IPS-18a (cell line): ENCODE results near the gene MMRN2.
A peak's percentile ranks its signal among the peaks of the same experiment; 100 is the strongest.

Source experiments
- H3K27ac ChIP-seq: one replicate; pipeline ENCODE4 v1.5.1; 2013; ENCODE audit warnings: low read length
- H3K27me3 ChIP-seq: one replicate; pipeline ENCODE4 v1.6.1; 2013; ENCODE audit warnings: mild to moderate bottlenecking, low read length; ENCODE audit not compliant: control insufficient read depth, insufficient read depth
- H3K36me3 ChIP-seq: one replicate; pipeline ENCODE4 v1.6.1; 2013; ENCODE audit warnings: low read depth, low read length; ENCODE audit not compliant: control insufficient read depth
- H3K4me1 ChIP-seq: one replicate; pipeline ENCODE4 v1.6.1; 2013; ENCODE audit warnings: low read depth, low read length; ENCODE audit not compliant: control insufficient read depth
- H3K4me3 ChIP-seq: one replicate; pipeline ENCODE4 v1.5.1; 2013; ENCODE audit warnings: low read length
- H3K9ac ChIP-seq: one replicate; pipeline ENCODE4 v1.6.1; 2013; ENCODE audit warnings: mild to moderate bottlenecking, low read length, moderate library complexity
- H3K9me3 ChIP-seq: one replicate; pipeline ENCODE4 v1.6.1; 2013; ENCODE audit warnings: low read depth, low read length; ENCODE audit not compliant: control insufficient read depth

The MMRN2 gene

DNA sequence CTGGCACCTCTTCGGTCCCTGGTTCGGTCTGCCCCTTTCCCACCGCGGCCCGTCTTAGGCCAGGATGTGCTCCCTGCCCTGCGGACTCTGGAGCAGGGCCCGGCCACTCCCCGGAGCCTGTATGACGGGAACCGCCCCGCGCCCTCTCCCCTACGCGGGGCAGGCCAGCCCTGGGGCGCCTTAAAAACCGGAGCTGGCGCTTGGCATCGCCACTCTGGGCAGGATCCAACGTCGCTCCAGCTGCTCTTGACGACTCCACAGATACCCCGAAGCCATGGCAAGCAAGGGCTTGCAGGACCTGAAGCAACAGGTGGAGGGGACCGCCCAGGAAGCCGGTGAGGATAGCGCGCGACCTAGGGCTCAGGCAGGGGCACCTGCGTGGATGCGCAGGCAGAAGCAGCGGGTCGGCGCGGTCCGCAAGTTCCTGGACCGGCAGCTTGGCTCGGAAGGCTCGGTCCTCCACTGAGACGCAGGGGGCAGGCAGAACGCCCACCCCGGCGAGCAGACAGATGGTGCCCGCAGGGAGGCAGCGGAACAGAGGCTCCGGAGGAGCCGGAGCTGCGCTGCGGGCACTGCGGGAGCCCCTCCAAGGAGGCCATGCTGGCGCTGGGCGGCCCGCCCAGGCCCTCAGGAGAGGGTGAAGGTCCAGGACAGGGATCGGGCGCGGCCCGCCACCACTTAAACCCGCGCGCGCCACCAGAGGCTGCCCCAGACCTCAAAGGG, 11.0 kb upstream of the MMRN2 start, which contains the start of gene ADIRF:
ADIRF (plus strand) TSS at position 212 of the 723 bp plus-strand sequence; CDS start at position 275, 63 bp downstream.
- H3K27ac ChIP-seq, result no peak within 1 kb of the TSS
- no peak within 1 kb of the TSS for H3K4me3 ChIP-seq
- peaks cover 30% of the 10 kb centered on the region for H3K4me1 ChIP-seq
- H3K9ac ChIP-seq, result no peak within 1 kb of the TSS
- no peaks in the 10 kb centered on the region for H3K36me3 ChIP-seq
- no peaks in the 10 kb centered on the region for H3K9me3 ChIP-seq
- H3K27me3 ChIP-seq, result peaks cover 21% of the 10 kb centered on the region

DNA sequence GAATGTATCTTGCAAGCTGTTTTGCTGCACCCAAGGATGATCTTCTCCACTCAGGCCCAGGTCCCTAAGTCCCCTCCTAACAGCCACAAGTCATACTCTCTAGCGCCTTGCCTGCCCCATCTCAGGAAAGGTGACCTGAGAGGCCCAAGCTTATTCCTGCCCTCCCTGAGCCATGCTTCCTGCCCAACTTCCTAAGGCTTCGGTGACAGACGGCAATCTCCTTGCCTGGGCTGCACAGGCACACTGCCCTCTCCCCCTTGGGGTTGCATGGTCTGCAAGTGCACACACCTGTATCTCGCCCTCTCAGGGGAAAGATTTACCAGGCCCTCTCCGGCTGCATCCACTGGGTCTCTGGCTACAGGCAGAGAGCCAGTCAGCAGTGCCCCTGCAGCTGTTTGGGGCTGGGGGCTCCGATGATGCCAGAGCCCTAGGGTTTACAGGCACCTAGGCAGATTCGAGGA, 10.1 kb upstream of the MMRN2 start:
- Histone ChIP-seq H3K9me3 (no peaks in the 10 kb centered on the region), H3K4me3 (no peak overlapping the region), H3K36me3 (no peaks in the 10 kb centered on the region), H3K27ac (no peak overlapping the region), H3K4me1 (peaks cover 30% of the 10 kb centered on the region), H3K27me3 (peaks cover 15% of the 10 kb centered on the region), H3K9ac (no peak overlapping the region)

DNA sequence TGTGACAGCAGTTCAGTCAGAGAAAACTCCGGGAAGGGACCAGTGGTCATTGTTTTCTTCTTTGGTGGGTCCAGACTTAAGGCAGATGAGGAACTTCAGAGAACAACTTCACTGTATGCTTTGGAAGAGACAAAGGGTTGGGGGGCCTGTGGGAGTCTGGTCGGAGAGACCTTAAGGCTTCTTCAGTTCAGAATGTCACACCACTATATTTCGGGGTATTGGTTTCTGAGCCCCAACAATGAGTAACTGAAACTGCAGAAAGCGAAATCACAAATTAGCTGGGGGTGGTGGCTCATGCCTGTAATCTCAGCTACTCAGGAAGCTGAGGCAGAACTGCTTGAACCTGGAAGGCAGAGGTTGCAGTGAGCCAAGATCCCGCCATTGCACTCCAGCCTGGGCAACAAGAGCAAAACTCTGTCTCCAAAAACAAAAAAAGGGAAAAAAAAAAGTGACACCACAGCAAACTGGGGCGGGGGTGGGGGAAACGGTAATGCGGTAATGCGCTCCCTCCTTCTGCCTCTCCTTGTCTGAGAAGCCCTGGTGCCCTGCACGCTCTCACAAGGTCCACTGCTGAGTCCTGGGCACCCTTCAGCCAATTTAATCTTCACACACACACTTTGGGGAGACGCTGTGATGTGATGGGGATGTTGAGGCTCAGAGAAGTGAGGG, 8.7 kb upstream of the MMRN2 start:
- peaks cover under 1% of the 10 kb centered on the region for H3K27me3 ChIP-seq
- H3K9me3 ChIP-seq, result no peaks in the 10 kb centered on the region
- H3K4me3 ChIP-seq, result no peak overlapping the region
- H3K4me1 ChIP-seq, result peaks cover 27% of the 10 kb centered on the region
- H3K36me3 ChIP-seq, result no peaks in the 10 kb centered on the region
- no peak overlapping the region for H3K27ac ChIP-seq
- no peak overlapping the region for H3K9ac ChIP-seq

DNA sequence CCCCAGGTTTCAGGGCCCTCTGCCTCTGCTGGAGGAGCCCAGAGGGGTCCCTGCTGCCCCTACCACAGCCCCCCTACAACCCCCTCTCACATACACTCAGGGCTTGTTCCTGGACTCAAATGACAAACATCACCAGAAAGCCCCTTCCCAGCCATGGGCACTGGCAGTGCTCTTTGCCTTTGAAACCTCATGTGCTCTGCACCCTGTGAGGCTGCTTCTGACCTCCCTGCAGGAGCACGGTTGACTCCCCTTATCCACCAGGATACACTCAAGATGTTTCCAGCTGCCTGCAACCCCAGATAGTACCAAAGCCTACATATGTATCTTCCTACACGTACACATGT, 7.4 kb upstream of the MMRN2 start:
- Histone ChIP-seq H3K9ac (no peak overlapping the region), H3K4me1 (peaks cover 22% of the 10 kb centered on the region), H3K4me3 (no peak overlapping the region), H3K36me3 (no peaks in the 10 kb centered on the region), H3K9me3 (no peaks in the 10 kb centered on the region), H3K27me3 (no peaks in the 10 kb centered on the region), H3K27ac (no peak overlapping the region)

DNA sequence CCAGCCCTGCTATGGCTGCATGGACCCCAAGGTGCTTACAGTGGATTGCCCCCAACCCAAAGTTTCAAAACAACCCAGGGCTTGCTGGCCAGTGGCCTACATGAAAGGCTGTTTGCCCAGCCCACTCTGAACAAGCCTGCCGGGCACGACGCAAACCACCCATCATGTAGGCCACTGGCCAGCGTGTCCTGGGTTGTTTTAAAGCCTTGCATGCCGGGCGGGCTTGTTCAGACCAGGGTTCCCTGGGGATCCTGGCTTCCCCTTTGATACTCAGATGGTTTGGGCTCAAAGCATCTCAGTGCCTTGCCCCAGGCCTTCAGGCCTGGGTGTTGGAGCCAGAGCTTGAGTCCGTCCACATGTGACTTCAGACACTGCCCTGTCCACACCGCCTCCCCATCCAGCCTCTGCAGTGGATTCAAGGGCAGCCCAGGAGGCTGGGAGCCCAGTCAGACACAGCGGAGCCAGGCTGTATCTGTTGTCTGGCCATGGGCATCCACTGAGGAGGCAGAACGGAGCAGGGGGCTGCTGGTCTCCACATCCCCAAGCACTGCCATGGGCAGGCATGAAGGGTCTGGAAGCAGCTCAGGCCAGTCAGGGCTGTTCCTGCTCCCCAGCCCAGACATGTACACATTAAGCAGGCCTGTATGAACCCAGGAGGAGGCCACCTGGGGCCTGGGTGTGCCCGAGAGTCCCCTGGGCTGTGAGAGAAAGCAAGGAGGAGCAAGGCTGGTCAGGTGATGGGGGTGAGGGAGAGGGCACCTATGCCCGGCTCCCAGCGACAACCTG, 6.8 kb upstream of the MMRN2 start:
- Histone ChIP-seq H3K4me1 (peaks cover 17% of the 10 kb centered on the region), H3K27me3 (no peaks in the 10 kb centered on the region), H3K4me3 (no peak overlapping the region), H3K9me3 (no peaks in the 10 kb centered on the region), H3K9ac (no peak overlapping the region), H3K27ac (no peak overlapping the region), H3K36me3 (no peaks in the 10 kb centered on the region)

DNA sequence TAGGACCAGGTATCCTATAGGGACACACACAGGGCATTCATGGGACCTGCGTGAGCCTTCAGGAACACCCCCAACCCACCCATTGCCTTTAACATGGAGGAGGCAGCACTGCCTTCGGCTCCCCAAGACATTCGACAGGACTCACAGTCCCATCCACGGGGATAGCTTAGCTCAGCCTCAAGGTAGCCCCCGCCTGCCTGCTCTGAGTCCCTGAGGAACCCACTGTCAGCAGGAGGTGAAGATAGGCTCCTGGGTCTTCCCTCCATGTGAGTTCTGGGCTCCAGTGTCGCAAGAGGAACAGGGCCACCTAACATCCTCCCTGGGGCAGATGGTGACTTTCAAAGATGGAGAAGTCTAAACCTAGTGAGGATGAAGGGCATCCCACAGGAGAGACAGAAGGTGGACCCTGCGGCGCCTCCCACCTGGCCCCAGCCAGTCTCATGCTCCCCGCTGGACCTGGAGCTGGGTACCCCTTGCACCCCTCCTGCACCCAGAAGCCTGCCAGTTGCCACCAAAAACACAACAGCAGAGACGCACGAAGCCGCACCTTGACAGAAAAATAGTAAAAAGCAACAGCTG, 6.0 kb upstream of the MMRN2 start:
- no peak overlapping the region for H3K9ac ChIP-seq
- no peaks in the 10 kb centered on the region for H3K27me3 ChIP-seq
- peaks cover 17% of the 10 kb centered on the region for H3K4me1 ChIP-seq

DNA sequence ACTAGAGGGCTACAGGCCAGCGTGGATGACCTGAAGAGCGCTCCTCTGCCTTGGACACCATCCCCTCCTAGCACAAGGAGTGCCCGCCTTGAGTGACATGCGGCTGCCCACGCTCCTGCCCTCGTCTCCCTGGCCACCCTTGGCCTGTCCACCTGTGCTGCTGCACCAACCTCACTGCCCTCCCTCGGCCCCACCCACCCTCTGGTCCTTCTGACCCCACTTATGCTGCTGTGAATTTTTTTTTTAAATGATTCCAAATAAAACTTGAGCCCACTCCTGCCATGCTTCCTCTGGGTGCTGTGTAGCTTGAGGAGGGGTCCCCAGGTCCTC, 5.5 kb upstream of the MMRN2 start:
- no peak overlapping the region for H3K9ac ChIP-seq

More for the DNA sequence above, 6.0 kb upstream of the MMRN2 start:
- Histone ChIP-seq H3K36me3 (no peaks in the 10 kb centered on the region), H3K9me3 (no peaks in the 10 kb centered on the region), H3K4me3 (no peak overlapping the region), H3K27ac (no peak overlapping the region)

DNA sequence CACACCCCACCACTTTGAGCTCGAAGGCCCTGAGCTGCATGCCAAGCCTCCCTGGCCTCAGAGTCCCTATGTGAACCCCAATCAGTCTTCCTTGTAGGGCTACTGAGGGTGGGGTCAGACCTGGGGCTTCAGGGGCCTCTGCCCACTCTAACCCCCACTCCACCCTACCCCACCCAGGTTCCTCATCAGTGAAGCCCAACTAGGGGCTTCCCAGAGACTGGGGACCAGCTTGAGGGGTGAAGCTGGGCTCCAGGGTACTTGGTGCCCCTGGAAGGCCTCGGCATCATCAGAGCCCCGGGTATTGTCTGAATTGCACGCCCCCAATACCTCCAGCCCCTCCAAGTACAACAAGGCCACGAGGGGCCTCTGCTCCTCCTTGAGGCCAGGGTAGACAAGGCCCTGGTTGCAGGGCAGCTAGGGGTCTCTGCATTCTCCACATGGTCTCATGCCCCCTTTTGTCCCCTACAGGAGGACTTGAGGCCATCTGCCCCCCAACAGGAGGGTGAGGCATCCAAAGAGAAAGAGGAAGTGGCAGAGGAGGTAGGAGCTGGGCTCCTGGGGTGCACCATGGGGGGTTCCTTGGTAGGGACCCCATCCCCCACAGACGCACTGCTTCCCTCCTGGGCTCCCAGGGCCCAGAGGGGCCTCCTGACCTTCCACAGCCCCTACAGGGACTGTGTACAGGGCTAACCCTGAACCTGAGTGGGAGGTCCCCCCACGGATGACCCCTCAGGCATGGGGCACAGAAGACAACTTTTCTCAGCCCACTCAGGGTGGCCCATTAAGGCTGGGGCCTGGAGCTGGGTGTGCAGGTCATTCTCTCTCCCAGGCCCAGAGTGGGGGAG, 4.9 kb upstream of the MMRN2 start:
- Histone ChIP-seq H3K9ac (no peak overlapping the region), H3K27ac (no peak overlapping the region), H3K36me3 (no peaks in the 10 kb centered on the region), H3K9me3 (no peaks in the 10 kb centered on the region), H3K27me3 (no peaks in the 10 kb centered on the region), H3K4me3 (no peak overlapping the region), H3K4me1 (peaks cover 17% of the 10 kb centered on the region)

More for the DNA sequence above, 5.5 kb upstream of the MMRN2 start:
- H3K36me3 ChIP-seq, result no peaks in the 10 kb centered on the region
- H3K4me1 ChIP-seq, result peaks cover 17% of the 10 kb centered on the region
- no peaks in the 10 kb centered on the region for H3K9me3 ChIP-seq
- no peak overlapping the region for H3K4me3 ChIP-seq
- H3K27me3 ChIP-seq, result no peaks in the 10 kb centered on the region
- no peak overlapping the region for H3K27ac ChIP-seq

DNA sequence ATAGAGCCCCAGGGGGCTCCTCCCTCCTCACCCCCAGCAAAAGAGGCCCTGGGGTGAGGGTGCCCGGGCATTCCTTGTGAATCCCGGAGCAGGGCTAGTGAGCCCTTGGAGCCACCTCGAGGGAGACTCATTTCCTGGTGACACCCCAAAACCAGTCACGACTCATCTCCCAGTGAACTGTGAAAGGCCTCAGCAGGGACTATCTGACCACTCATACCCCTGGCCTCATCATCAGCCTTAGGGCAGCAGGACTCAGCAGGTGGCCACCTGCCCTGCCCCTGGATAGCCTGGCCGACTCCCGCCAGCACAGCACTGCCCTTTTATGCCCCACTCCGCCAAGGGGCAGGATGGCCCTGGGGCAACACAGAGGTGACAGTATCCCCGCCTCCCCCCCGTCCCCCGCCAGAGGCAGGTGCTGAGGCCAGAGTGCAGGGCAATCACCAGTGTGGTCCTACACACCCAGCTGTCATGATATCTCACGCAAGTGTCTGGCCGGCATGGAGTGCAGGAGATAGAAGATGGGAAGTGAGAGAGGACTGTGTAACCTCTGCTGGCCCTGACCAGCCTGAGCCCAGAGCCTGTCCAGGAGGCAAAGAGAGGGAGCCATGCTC, 4.2 kb upstream of the MMRN2 start:
- H3K27ac ChIP-seq, result no peak overlapping the region
- H3K4me1 ChIP-seq, result peaks cover 18% of the 10 kb centered on the region
- no peaks in the 10 kb centered on the region for H3K36me3 ChIP-seq
- H3K4me3 ChIP-seq, result no peak overlapping the region
- H3K9me3 ChIP-seq, result no peaks in the 10 kb centered on the region
- no peaks in the 10 kb centered on the region for H3K27me3 ChIP-seq
- H3K9ac ChIP-seq, result no peak overlapping the region

DNA sequence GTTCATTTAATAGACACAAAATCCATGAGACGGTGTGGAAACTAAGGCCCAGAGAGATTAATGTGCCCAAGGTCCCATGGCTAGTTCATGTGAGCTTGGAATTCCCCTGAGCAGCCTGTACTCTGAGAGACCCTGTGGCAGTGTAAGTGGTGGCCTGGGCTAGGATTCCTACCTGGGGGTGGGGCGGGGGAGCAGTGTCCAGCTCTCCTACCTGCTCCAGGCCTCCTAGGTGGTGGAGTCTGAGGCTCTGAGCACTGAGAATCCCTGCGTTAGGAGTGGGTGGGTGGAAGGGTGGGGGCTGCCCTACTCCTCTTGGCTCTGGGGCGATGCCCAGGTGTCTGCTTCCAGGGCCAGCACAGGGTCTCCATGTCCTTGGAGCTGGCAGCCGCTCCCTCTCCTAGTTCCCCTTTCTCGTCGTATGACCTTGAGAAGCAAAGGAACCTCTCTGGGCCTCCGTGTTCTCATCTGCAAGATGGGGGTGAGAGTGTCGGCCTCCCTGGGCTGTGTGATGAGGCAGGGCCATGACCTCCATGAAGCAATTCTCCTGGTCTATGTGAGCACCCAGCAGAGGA, 3.5 kb upstream of the MMRN2 start:
- Histone ChIP-seq H3K36me3 (no peaks in the 10 kb centered on the region), H3K4me1 (peaks cover 18% of the 10 kb centered on the region), H3K9me3 (no peaks in the 10 kb centered on the region), H3K4me3 (no peak overlapping the region), H3K27me3 (no peaks in the 10 kb centered on the region), H3K27ac (no peak overlapping the region), H3K9ac (peak overlapping the region; percentile 43)
